Testis (tissue), 3 donors: ENCODE measurements around the gene LUZP2. TPM values are rescaled to one million over a fixed set of nuclear protein-coding genes. Genes with fewer than 3 reads are reported as not detected.

Experiments
- DNase-seq: peaks from one replicate; pipeline ENCODE4 v3.0.0-alpha.2; 2019
- H3K27ac ChIP-seq, 2 donors: fragments of 200-600 bp; sonication (generic); one replicate each; pipeline ENCODE4 v1.5.1; 2019
- H3K27me3 ChIP-seq: fragments of 200-600 bp; sonication (generic); one replicate; pipeline ENCODE4 v1.5.1; 2019
- H3K36me3 ChIP-seq: fragments of 200-600 bp; sonication (generic); one replicate; pipeline ENCODE4 v1.5.1; 2017; ENCODE audit warnings: low read depth; ENCODE audit errors: missing control alignments
- H3K4me1 ChIP-seq: fragments of 200-600 bp; sonication (generic); one replicate; pipeline ENCODE4 v1.5.1; 2019
- H3K4me3 ChIP-seq, 2 donors: fragments of 200-600 bp; sonication (generic); one replicate each; pipeline ENCODE4 v1.5.1; 2017 to 2019
- H3K9me3 ChIP-seq: fragments of 200-600 bp; sonication (generic); one replicate; pipeline ENCODE4 v1.5.1; 2017
- POLR2A ChIP-seq: fragments of 450-650 bp; IDR thresholded peaks from one replicate; pipeline ENCODE4 v1.6.1; 2017; ENCODE audit warnings: antibody characterized with exemption, mild to moderate bottlenecking, moderate library complexity
- WGBS, 2 donors: methylation state at CpG; one replicate each; pipeline ENCODE4 v1.1.5; 2018; 5-methylcytosine and 5-hydroxymethylcytosine counted together
- intact Hi-C: fragments of 100-400 bp; cut with DNase I; formaldehyde crosslinking; loops from one replicate; pipeline ENCODE4 v1.15.1; 2023; ENCODE audit warnings: low total_unique reads
- polyA plus RNA-seq: library from polyadenylated mRNA; stranded (reverse); fragments of 350-450 nt; fragmentation: Illumina TruSeq; extraction: RNeasy Lipid Tissue Mini Kit (QIAGEN cat#74804); gene quantifications from one replicate; pipeline ENCODE4 v1.2.3, GENCODE V29; 2014; ENCODE audit warnings: low read depth, low replicate concordance; ENCODE audit not compliant: insufficient read depth
- total RNA-seq, 2 donors: library from RNA; depleted of rRNA; stranded (reverse); fragments of >200 nt; gene quantifications; one replicate each; pipeline ENCODE4 v1.2.3, GENCODE V29; 2016
- TF ChIP-seq, protein P1 (sequence below), 3 experiments: fragments of 450-650 bp in 2 of 3; fragments of 200-600 bp in 1 of 3; sonication (generic) in 1 of 3; IDR thresholded peaks; one replicate each; pipeline ENCODE4 v1.5.1; 2016 to 2019; ENCODE audit warnings: antibody characterized with exemption in 3 of 3, mild to moderate bottlenecking in 2 of 3, moderate library complexity in 1 of 3

The LUZP2 gene
- total and polyA plus RNA-seq, 3 donors from 2014 or later = 0.63 to 0.98 (median 0.74) TPM

DNA sequence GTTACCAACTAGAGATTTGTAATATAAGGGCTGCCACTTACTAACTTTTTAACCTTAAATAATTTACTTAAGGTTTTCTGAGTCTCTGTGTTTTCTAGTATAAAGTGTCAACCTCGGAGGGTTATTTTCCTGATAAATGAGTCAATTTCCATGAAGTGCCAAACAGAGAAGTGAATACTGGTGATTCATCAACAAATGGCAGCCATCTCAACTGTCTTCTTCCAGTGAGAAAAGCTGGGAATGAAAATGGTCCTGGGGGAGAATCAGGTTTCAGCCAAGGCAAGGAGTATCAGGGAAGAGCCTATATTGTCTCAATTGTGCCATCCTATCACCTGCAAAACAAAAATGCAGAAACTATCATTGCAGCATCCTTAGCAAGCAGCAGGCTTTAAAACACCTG lies 129.1 kb downstream of the LUZP2 start:
- Histone ChIP-seq H3K36me3 (no peaks in the 10 kb centered on the region), H3K27me3 (no peaks in the 10 kb centered on the region), H3K4me1 (no peaks in the 10 kb centered on the region), H3K9me3 (no peaks in the 10 kb centered on the region), H3K4me3 (no peak overlapping the region), H3K27ac (no peak overlapping the region)
- intact Hi-C loops = no loop called here
- no peak for DNase-seq
- WGBS, 2 donors = 72 to 76% methylated on average over 1 of the region's 1 CpG
- TF ChIP-seq POLR2A = no peak
- TF ChIP-seq, protein P1, sequence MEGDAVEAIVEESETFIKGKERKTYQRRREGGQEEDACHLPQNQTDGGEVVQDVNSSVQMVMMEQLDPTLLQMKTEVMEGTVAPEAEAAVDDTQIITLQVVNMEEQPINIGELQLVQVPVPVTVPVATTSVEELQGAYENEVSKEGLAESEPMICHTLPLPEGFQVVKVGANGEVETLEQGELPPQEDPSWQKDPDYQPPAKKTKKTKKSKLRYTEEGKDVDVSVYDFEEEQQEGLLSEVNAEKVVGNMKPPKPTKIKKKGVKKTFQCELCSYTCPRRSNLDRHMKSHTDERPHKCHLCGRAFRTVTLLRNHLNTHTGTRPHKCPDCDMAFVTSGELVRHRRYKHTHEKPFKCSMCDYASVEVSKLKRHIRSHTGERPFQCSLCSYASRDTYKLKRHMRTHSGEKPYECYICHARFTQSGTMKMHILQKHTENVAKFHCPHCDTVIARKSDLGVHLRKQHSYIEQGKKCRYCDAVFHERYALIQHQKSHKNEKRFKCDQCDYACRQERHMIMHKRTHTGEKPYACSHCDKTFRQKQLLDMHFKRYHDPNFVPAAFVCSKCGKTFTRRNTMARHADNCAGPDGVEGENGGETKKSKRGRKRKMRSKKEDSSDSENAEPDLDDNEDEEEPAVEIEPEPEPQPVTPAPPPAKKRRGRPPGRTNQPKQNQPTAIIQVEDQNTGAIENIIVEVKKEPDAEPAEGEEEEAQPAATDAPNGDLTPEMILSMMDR (IDR thresholded peaks at IDR 0.05) = no peak

- no peaks in the 10 kb centered on the region for H3K4me1 ChIP-seq
- no peak overlapping the region for H3K4me3 ChIP-seq
- no peak for DNase-seq
- no peak overlapping the region for H3K27ac ChIP-seq
- TF ChIP-seq, protein P1 (IDR thresholded peaks at IDR 0.05) = no peak
- TF ChIP-seq POLR2A = no peak
- H3K36me3 ChIP-seq = no peaks in the 10 kb centered on the region
- no peaks in the 10 kb centered on the region for H3K27me3 ChIP-seq
- WGBS, 2 donors = 72 to 73% methylated on average over 5 of the region's 5 CpGs
- no peaks in the 10 kb centered on the region for H3K9me3 ChIP-seq
- intact Hi-C loops = no loop called here
Observed at GRCh38 chr11:24628224-24628776, 131.4 kb downstream of the LUZP2 start.

GRCh38 chr11:24634606-24635160 lies 137.8 kb downstream of the LUZP2 start:
- Histone ChIP-seq H3K9me3 (no peaks in the 10 kb centered on the region), H3K4me1 (no peaks in the 10 kb centered on the region), H3K4me3 (no peak overlapping the region), H3K36me3 (no peaks in the 10 kb centered on the region), H3K27ac (no peak overlapping the region), H3K27me3 (no peaks in the 10 kb centered on the region)
- intact Hi-C loops = no loop called here
- DNase-seq = no peak
- no peak for TF ChIP-seq POLR2A
- 71 to 73% methylated on average over 4 of the region's 4 CpGs for WGBS, 2 donors

GRCh38 chr11:24635588-24636290 lies 138.9 kb downstream of the LUZP2 start:
- Histone ChIP-seq H3K27me3 (no peaks in the 10 kb centered on the region), H3K27ac (no peak overlapping the region), H3K4me3 (no peak overlapping the region), H3K4me1 (no peaks in the 10 kb centered on the region), H3K36me3 (no peaks in the 10 kb centered on the region), H3K9me3 (no peaks in the 10 kb centered on the region)
- intact Hi-C loops = no loop called here
- 90 to 91% methylated on average over 5 of the region's 5 CpGs for WGBS, 2 donors
- no peak for TF ChIP-seq POLR2A
- TF ChIP-seq, protein P1 (IDR thresholded peaks at IDR 0.05) = no peak
- DNase-seq = no peak

GRCh38 chr11:24636291-24636629 lies 139.4 kb downstream of the LUZP2 start:
- intact Hi-C loops = no loop called here
- 85 to 92% methylated on average over 1 of the region's 1 CpG for WGBS, 2 donors
- TF ChIP-seq, protein P1 (IDR thresholded peaks at IDR 0.05) = no peak
- TF ChIP-seq POLR2A = no peak

More at GRCh38 chr11:24636291-24636629, 139.4 kb downstream of the LUZP2 start:
- H3K4me3 ChIP-seq = no peak overlapping the region
- no peak for DNase-seq
- H3K9me3 ChIP-seq = no peaks in the 10 kb centered on the region
- H3K4me1 ChIP-seq = no peaks in the 10 kb centered on the region
- no peaks in the 10 kb centered on the region for H3K27me3 ChIP-seq
- H3K36me3 ChIP-seq = no peaks in the 10 kb centered on the region
- no peak overlapping the region for H3K27ac ChIP-seq
